Measurements from ENCODE around the gene GRIK4.

GRCh38 chr11:120800206-120800605, 288.7 kb downstream of the GRIK4 start:
- TF ChIP-seq CTCF (IDR thresholded peaks at IDR 0.05; ENCODE audit: insufficient read depth, low read depth, low read length) (no peak), EZH2 (IDR thresholded peaks at IDR 0.05; ENCODE audit: insufficient read depth, low read length) (no peak)
